ENCODE measurements around the gene DCAF7.

DCAF7 gene

GRCh38 chr17:63525190-63525946 lies 24.9 kb upstream of the DCAF7 start:
- no peak for FAIRE-seq

- no peak for FAIRE-seq
These were observed 23.4 kb upstream of the DCAF7 start for GRCh38 chr17:63526861-63527260.

GRCh38 chr17:63528183-63528582 lies 22.1 kb upstream of the DCAF7 start:
- no peak for FAIRE-seq

DNA sequence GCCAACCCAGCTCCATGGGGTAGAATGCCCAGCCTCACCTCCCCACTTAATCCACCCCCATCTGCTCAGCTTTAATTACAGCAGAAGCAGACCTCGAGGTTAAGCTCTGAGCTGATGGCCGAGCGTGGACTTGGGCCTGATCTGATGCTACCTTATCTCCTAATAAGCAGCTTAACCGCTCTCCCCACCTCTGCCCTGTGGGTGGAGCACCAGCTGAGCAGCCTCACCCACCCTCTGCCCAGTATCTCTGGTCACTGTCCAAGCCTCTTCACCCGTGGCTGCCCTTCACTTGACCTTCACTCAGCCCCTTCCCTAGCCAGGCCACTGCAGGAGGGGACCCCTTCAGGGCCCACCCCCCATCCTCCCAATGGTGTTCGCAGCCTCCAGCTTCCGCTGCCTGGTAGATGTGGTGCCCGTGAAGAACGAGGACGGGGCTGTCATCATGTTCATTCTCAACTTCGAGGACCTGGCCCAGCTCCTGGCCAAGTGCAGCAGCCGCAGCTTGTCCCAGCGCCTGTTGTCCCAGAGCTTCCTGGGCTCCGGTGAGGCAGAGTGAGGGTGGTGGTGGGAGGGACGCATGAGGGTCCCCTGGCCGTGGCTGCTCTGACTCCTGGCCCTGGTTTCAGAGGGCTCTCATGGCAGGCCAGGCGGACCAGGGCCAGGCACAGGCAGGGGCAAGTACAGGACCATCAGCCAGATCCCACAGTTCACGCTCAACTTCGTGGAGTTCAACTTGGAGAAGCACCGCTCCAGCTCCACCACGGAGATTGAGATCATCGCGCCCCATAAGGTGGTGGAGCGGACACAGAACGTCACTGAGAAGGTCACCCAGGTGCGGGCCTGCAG lies 20.3 kb upstream of the DCAF7 start:
- no peak for FAIRE-seq

- no peak for FAIRE-seq
These were observed 19.7 kb upstream of the DCAF7 start for GRCh38 chr17:63530557-63531021.

- FAIRE-seq = no peak
These were observed 19.0 kb upstream of the DCAF7 start for GRCh38 chr17:63531022-63531965.

DNA sequence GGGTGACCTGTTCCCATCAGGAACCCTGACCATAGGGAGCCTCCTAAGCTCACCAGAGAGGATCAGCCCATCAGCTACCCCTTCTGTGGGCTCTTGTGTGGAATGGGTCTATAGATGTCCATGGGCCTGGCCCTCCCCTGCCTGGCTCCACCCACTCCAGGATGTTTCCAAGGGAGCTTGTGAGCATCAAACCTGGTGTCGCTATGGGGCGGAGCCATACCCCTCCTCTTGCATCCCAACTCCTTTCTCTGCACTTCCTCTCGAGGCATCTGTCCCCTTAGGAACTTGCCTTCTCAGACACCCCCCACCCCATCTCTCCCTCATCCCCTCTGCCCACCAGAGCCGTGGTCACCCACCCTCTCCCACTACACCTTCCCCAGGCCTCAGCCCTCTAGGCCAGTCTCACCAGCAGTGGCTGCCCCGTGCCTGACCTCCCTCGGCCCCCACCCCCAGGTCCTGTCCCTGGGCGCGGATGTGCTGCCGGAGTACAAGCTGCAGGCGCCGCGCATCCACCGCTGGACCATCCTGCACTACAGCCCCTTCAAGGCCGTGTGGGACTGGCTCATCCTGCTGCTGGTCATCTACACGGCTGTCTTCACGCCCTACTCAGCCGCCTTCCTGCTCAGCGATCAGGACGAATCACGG lies 16.7 kb upstream of the DCAF7 start:
- no peak for FAIRE-seq

GRCh38 chr17:63534078-63534570 lies 16.2 kb upstream of the DCAF7 start:
- no peak for FAIRE-seq

DNA sequence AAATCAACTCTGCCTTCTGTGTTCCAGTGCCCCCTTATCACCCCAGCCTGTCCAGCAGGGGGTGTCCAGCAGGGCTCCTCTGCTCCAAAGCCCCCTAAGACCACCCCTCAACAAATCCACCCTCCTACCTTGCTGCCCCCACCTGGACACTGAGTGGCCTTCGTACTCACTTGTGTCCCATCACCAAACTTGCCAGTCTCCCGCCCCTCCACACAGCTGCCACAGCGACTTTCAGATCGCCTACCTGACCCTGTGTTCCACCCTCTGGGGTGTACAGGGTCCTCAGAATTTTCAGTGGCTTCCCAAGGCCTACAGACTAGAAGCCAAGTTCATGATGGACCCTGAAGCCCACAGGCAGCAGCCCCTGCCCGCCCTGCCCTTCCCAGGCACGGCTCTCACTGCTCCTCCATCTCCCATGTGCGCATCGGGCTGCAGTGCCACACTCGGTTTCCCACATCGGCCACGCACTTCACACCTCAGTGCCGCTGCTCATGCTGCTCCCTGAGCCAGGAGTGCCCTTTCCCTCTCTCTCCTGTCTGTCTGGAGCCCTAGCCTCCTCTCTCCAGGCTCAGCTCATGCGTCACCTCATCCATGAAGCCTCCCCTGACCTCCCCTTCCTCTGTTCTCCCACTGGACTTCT lies 15.3 kb upstream of the DCAF7 start:
- no peak for FAIRE-seq

DNA sequence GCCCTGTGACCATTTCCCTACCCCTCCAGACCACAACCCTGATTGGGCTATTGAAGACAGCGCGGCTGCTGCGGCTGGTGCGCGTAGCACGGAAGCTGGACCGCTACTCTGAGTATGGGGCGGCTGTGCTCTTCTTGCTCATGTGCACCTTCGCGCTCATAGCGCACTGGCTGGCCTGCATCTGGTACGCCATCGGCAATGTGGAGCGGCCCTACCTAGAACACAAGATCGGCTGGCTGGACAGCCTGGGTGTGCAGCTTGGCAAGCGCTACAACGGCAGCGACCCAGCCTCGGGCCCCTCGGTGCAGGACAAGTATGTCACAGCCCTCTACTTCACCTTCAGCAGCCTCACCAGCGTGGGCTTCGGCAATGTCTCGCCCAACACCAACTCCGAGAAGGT lies 14.6 kb upstream of the DCAF7 start:
- no peak for FAIRE-seq

- FAIRE-seq = no peak
These were observed 13.3 kb upstream of the DCAF7 start for GRCh38 chr17:63537001-63537400.

GRCh38 chr17:63537991-63538692 lies 12.1 kb upstream of the DCAF7 start:
- FAIRE-seq = no peak

DNA sequence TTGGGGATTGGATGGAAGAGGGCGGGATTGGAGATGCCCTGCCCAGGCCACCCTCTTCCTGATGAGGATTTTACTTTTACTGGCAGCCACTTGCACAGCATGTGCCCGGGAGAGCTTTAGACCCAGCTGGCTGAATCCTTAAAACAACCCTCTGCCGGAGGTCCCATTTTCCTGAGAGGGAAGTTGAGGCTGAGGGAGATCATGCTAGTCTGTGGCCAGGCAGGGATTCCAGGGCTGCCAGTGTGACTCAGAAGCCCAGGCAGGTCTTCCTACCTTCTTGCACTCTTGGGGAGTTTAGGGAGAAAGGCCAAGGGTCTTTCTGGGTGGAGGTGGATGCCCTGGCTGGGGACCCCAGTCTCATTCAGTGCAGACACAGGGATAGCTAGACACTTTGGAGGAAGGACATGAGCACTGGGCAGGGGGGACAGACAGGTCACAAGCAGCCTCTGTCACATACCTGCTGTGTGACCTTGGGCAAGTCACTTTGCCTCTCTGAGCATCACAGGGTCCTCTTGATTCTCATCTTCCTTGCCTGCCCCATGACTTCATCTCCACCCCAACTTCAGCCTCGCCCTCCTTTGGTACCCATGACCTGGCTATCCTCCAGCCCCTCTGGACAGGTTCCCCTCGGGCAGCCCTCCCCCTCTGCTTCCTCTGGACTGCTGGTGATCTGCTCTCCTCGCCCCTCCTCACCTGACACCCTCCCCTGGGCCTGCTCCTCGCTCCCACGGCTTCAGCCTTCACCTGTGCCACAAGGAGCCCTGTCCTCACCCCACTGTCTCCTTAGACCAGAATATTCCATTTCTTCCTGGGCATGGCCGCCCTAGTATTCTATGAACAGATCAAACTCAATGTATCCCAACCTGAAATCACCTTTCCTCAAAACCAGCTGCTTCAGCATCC lies 11.3 kb upstream of the DCAF7 start:
- FAIRE-seq = no peak

- FAIRE-seq = no peak
These were observed 9.7 kb upstream of the DCAF7 start for GRCh38 chr17:63540590-63540989.

- no peak for FAIRE-seq
These were observed 8.1 kb upstream of the DCAF7 start for GRCh38 chr17:63542218-63542545.

- FAIRE-seq = no peak
These were observed 7.1 kb upstream of the DCAF7 start for GRCh38 chr17:63542942-63543821.

DNA sequence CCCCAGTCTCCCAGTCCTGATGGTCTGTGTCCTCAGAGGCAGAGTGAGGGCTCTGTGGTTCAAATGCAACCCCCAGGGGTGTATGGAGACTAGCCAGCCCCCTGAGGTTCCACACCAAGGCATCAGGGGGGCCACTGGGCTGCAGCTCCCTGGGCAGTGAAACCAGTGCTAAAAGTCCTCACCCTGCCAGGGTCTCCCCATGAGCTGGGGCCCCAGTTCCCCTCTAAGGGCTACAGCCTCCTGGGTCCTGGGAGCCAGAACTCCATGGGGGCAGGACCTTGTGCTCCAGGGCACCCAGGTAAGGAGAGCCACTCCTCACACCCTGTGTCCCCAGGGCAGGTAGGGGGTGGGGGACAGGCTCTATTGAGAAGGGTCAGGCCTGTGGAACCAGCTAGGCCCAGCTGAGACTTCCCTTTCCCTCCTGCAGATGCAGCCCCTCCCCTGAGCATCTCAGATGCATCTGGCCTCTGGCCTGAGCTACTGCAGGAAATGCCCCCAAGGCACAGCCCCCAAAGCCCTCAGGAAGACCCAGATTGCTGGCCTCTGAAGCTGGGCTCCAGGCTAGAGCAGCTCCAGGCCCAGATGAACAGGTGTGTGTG lies 6.4 kb upstream of the DCAF7 start:
- FAIRE-seq = no peak

- no peak for FAIRE-seq
These were observed 5.6 kb upstream of the DCAF7 start for GRCh38 chr17:63544467-63545301.
